ENCODE results near the gene TACC3. TPM values are rescaled to one million over a fixed set of nuclear protein-coding genes. Genes with fewer than 3 reads are reported as not detected.

Gene TACC3
- total RNA-seq, 1 donor from 2014 or later: 18.1 TPM

- DNase-seq (ENCODE audit: low read depth, low spot score): no peak
Measured at GRCh38 chr4:1722551-1723118, 1.3 kb downstream of the TACC3 start.

- no peak for DNase-seq (ENCODE audit: low read depth, low spot score)
Measured at GRCh38 chr4:1723131-1723801, 1.9 kb downstream of the TACC3 start.

GRCh38 chr4:1725521-1725920 lies 4.2 kb downstream of the TACC3 start:
- no peak for DNase-seq (ENCODE audit: low read depth, low spot score)

GRCh38 chr4:1726146-1726934 lies 5.0 kb downstream of the TACC3 start:
- DNase-seq (ENCODE audit: low read depth, low spot score): no peak

- peak; percentile 78 for DNase-seq (ENCODE audit: low read depth, low spot score)
Measured at GRCh38 chr4:1727117-1728031, 6.1 kb downstream of the TACC3 start.

DNA sequence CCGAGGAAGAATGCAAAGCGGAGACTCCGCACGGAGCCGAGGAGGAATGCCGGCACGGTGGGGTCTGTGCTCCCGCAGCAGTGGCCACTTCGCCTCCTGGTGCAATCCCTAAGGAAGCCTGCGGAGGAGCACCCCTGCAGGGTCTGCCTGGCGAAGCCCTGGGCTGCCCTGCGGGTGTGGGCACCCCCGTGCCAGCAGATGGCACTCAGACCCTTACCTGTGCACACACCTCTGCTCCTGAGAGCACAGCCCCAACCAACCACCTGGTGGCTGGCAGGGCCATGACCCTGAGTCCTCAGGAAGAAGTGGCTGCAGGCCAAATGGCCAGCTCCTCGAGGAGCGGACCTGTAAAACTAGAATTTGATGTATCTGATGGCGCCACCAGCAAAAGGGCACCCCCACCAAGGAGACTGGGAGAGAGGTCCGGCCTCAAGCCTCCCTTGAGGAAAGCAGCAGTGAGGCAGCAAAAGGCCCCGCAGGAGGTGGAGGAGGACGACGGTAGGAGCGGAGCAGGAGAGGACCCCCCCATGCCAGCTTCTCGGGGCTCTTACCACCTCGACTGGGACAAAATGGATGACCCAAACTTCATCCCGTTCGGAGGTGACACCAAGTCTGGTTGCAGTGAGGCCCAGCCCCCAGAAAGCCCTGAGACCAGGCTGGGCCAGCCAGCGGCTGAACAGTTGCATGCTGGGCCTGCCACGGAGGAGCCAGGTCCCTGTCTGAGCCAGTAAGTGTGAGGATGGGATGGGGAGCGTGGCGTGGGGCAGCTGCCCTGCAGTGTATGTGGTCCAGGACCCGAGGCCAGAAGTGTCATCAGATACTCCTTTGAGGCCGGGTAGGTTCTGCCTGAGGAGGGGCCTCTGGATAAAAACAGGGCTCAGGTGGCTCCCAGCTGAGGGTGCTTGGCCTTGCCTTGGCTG lies 7.0 kb downstream of the TACC3 start:
- no peak for DNase-seq (ENCODE audit: low read depth, low spot score)

- DNase-seq (ENCODE audit: low read depth, low spot score): no peak
Measured at GRCh38 chr4:1730532-1731135, 9.3 kb downstream of the TACC3 start.

GRCh38 chr4:1731180-1731579 lies 9.9 kb downstream of the TACC3 start:
- DNase-seq (ENCODE audit: low read depth, low spot score): no peak

DNA sequence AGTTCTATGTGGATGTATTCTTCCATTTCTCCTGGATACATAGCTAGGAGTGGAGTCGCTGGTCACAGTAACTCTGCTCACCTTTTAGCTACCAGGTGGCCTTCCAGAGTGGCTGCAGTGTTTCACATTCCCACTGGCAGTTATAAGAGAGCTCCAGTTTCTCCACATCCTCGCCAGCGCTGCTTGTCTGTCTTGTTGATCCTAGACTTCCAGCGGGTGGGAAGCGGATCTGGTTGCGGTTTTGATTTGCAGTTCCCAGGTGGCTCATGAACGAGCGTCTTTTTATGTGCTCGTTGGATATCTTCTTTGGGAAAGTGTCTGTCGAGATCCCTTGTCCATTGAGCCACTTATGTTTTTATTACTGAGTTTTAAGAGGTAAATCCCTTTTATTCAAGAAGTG lies 11.6 kb downstream of the TACC3 start:
- no peak for DNase-seq (ENCODE audit: low read depth, low spot score)

DNA sequence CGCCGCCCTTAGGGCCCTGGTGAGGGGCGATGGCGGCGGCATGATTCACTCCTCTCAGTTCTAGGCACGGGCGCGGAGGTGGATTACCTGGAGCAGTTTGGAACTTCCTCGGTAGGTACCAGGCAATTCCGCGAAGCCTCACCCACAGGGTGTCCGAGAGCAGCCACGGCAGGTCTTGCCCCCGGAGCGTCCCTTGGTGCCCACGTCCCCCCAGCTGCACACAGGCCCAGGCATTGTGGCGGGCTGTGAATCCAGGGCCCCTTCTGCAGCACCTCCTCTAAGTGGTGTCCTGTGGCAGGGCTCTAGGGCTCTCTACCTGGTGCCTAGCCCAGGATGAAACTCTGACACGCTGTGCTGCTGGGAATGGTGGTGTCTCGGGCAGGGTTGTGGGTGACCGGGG lies 13.9 kb downstream of the TACC3 start:
- DNase-seq (ENCODE audit: low read depth, low spot score): no peak

DNA sequence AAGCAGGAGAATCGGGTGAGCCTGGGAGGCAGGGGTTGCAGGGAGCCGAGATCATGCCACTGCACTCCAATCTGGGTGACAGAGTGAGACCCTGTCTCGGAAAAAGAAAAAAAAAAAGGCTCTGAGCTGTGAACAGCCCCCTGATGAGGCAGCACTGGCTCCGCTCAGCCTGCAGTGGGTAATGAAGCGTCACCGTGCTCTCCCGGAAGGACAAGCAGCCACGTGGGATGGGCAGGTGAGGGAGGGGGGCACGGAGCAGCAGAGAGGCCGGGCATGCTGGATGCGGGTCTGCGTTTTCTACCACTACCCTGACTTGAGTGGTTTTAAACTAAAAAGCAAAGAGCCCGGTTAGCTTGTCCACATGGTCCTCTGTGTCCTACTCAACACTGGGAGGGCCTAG lies 15.5 kb downstream of the TACC3 start:
- no peak for DNase-seq (ENCODE audit: low read depth, low spot score)

- no peak for DNase-seq (ENCODE audit: low read depth, low spot score)
Measured at GRCh38 chr4:1737666-1738065, 16.3 kb downstream of the TACC3 start.

DNA sequence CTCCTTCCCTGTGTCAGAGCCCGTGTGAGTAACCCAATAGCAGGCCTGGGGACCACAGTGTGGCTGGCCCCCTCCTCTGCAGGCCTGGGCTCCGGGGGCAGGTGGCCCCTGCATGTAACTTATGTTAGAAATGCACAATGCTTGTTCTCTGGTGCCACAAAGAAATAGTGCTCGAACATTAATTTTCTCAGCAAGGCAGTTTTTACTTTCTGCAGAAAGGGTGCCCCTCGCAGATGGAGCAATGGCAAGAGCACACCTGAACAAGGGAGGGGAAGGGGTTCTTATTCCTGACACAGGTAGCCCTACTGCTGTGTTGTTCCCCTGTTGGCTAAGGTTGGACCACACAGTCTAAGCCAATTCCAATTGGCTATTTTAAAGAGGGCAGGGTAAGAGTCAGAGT lies 17.1 kb downstream of the TACC3 start:
- no peak for DNase-seq (ENCODE audit: low read depth, low spot score)

- DNase-seq (ENCODE audit: low read depth, low spot score): no peak
Measured at GRCh38 chr4:1739358-1739757, 18.0 kb downstream of the TACC3 start.

DNA sequence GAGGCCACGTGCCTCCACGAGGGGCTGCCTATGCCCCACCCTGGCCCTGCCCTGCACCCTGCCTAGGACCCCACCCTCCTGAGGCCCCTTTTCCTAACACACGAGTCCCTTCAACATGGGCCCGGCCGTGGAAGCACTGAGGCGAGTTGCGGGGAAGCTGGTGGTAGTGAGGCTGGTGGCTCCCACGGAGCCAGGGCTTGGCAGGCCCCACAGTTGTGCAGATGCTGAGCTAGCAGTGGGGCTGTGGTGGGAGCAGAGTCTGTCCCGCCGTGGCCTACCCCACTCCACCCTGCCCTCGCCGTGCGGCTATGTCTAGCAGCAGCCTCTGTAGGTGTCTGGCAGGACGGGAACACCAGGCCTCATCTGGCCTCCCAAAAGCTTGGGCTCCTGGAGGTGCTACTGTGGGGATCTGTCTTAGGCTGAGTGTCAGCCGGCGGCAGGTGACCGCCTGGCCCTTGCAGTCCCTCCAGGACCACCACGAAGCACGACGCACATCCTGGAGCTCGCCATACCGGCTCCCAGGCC lies 18.8 kb downstream of the TACC3 start:
- no peak for DNase-seq (ENCODE audit: low read depth, low spot score)

- DNase-seq (ENCODE audit: low read depth, low spot score): no peak
Measured at GRCh38 chr4:1741208-1741607, 19.9 kb downstream of the TACC3 start.

GRCh38 chr4:1743551-1743950 lies 22.2 kb downstream of the TACC3 start:
- no peak for DNase-seq (ENCODE audit: low read depth, low spot score)

- no peak for DNase-seq (ENCODE audit: low read depth, low spot score)
Measured at GRCh38 chr4:1743975-1744374, 22.7 kb downstream of the TACC3 start.

DNA sequence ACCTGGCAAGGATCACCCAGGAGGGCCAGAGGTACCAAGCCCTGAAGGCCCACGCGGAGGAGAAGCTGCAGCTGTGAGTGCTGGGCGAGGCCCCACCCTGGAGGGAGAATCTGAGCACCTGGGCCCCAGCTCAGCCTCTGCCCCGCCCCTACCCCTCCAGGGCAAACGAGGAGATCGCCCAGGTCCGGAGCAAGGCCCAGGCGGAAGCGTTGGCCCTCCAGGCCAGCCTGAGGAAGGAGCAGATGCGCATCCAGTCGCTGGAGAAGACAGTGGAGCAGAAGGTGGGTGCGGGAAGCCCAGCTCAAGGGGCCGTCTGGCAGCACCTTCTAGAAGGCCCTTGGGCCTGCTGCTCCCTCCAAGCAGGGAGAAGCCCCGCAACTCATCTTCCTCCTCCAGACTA lies 23.2 kb downstream of the TACC3 start:
- DNase-seq (ENCODE audit: low read depth, low spot score): no peak

GRCh38 chr4:1745165-1745564 lies 23.8 kb downstream of the TACC3 start:
- no peak for DNase-seq (ENCODE audit: low read depth, low spot score)
